HG03469 (cell line): ENCODE results near the gene NEDD4L.

Source experiments
- ATAC-seq: cut with Tn5 transposase; IDR thresholded peaks from one replicate; pipeline ENCODE4 v1.9.1; 2021; ENCODE audit warnings: mild to moderate bottlenecking, moderate library complexity, moderate number of reproducible peaks; ENCODE audit not compliant: unreplicated experiment

Gene NEDD4L

DNA sequence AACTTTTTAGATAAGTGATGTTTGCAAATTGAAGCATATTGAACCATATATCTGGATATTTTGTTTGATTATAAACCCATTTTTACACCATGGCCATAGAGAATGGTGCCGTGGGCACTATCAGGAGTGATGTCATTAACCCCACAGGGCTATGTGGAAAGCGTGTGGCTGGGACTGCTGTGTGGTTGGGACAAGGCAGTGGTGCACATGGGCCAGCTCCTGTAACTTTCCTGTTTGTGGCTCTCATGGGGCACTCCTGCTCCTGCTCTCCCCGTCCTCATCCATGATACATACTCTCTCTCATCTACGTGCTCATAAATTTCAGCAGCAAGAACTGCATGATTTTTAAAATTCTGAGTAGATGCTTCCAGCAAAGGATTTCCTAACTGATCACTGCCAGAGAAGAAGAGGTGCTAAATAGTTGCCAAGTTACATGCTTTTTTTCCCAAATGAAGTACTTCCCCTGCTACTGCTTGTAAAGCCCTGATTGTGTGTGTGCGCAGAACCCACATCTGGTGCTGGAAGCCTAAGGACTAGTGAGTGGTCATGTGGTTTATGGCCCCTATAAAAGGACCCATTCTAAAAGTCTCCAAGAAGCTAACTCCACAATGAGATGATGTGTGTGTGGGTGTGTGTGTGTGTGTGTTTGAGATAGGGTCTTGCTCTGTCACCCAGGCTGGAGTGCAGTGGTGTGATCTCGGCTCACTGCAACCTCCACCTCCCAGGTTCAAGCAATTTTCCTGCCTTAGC is 240.8 kb downstream of the NEDD4L start:
- no peak for ATAC-seq

DNA sequence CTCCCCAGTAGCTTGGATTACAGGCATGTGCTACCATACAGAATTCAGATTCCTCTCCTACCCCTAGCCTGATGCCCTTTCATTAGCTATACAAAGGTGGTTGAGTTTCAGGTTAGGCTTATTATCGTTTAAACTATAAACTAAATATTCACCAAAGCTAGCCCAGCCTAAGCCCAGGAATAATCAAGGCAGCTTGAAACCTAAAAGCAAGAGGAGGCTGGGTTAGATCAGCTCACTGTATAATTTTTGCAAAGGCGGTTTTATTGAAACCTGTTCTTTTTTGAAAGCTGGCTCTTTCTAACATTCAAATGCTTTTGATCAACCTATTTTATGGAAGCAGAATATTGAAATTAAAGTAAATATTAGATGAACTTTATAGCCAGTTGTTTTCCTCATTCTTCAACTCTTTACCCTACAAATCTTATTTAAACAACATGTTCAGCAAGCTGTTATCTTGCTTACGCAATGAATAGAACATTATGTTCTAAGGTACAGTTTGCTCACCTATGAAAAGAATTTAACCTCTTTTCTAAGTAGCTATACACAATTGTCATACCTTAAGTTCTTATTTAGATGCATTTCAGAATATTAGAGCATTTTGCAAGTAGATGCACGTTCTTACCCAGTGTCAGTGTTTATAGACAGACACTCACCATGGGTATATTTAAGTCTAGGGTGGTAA is 241.6 kb downstream of the NEDD4L start:
- ATAC-seq = no peak

DNA sequence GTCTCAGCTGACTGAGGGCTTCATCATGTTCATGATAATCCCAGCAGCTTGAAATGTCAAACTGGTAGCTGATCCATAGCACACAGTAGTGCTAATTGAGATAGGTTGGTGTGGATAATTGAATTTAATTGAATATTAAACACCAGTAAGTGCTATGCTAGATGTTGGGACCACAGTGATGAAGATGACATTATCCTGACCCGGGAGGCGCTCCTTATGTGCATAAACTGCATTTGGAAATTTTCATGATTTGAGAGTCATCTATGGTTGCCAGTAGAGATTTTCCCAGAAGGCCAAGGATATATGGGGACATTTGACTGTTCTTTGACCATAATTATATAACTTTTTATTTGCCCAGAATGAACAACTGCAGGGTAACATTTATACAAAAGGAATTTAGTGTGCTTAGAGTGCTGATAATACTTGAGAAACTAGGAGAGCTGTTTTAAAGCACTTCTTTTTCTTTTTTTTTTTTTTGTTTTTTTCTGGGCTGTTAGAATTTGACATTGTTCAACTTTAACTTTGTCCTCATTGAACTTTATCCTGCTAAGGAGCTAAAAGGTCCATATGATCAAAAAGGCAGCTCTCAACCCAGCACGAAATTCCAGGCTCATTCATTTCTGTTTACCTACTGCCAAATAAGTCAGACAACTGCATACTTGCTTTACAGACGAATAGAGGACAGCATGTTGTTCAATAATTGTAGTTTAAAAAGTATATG is 242.8 kb downstream of the NEDD4L start:
- no peak for ATAC-seq

DNA sequence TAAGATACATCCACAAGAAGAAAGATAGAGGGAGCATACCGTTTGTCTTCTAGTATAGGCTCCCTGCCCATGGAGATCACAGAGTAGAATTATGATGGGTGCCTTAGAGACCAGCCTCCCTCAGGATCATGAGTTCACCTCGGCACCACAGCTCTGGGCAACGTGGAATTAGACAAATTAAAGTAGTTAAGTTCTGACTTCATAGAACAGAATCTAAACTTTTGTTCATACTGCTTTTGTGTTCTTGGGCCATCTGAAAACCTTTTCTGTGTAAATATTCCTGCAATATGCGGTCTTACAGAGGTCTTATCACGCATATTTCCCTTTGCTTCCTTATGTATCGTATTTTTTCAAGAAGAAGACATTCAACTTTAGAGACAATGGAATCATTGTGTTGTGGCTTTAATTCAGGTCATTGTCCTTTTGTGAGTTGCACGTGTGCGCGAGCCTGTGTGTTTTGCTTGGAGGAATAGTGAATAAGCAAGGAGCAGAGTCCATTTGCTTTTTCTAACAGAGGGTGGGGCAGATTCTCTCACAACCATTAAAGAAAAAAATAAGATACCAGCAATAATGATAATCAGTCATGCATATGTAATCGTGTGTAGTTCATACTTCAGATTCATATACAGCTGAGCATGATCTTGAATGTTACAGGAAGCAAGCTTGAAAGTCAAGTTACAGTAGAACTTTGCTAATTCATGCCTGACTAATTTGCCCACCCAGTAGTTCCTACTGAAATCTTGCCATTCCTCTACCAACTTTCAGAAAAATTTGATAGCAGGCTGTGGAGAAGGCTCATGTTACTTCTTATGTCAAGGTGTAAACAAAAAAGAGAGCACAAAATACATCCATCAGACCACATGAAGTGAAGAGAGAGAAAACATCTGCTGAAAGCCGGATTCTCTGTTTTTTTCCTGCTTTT is 243.6 kb downstream of the NEDD4L start:
- ATAC-seq = no peak

DNA sequence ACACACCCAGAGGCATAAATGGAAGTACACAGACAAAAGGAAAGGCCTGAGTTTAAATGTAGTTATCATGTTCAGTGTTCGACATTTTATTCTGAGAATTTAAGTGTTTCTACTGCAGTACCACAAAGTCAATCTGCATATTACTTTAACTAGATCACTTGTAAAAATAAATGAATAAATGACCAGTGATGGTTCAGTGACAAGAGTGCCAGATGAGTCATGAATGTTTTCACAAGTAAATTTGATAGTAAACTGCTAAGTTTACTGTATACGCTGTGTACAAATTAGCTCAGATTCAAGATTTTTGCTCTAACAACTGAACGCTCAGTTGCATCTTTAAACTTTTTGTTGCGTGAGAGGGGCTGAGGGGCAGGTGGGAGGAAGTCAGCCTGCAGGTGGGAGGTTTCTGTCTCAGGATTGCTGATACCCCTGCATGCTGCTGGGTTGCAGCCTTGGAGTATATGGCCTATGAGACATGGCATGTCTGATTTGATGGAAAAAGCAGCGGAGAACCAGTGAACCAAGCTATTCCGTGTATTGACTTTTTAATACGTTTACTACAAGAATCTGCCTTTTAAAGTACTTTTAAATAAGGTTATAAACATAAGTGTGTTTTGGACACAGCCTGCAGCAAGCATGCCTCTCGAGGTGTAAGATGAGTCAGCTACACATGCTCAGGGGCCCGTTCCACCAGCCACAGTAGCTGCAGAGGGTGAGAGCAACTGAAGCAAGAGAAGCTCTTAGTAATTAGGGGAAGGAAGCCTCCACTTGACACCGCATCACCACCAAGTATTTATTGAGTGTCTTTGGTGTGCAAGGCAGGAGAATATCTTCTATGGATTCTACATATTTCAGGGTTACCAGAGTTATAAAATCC is 245.1 kb downstream of the NEDD4L start:
- peak; percentile 75 for ATAC-seq

DNA sequence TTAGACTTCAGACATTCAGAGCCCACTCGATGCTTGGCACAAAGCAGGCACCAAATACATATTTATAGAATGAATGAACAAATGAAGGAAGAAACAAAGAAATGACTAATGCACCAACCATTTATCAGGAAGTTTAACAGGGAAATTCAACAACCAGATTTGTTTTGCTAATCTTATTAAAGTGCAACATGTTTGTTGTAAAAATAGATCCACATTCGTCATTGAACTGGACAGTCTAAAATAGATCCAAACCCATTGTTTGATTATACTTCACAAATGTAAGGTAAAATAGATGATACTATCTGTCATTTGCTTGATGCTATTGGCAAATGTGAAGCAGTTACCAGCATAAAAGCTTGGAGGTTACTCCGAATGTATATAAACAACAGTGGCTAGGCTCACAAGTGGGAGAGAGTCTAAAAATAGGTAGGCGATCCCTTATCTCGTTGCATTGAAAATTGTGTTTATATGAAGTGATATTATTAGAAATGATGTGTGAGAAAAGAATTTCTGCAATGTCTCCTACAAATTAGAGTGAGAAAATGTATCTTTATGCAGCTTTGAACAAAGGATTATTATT is 246.2 kb downstream of the NEDD4L start:
- ATAC-seq = no peak

DNA sequence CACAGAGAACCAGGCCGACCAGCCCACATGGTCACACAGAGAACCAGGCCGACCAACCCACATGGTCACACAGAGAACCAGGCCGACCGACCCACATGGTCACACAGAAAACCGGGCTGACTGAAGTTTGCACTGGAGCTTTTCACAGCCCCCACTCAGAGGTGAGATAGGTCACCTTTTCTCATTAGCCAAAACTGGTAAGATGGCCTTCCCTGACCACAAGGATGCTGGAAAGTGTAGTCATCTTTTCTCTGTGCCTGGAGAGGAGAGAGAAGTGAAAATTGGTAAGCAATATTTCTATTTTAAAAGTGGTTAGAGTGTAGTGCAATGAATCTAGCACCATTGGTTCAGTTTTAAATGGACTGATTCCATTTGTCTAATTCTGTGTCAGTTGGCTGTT is 247.1 kb downstream of the NEDD4L start:
- ATAC-seq = no peak

DNA sequence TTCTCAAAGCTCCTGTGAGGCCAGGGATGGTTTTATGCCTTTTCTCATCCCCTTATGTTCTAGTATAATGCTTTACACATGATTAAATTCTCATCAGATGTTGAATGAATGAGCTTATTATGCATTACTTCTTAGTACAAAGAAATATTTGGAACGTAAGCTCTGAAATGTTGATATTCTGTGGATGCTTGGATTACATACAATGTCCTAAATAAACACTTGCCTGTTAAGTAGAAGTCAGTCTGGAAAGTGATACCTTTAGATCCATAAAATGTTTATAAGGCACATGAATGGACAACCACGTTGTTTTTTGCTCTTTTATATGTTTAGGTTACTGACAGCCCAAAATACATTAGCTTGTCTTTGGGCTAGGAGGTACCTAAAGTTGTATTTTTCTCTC is 248.6 kb downstream of the NEDD4L start:
- ATAC-seq = no peak

DNA sequence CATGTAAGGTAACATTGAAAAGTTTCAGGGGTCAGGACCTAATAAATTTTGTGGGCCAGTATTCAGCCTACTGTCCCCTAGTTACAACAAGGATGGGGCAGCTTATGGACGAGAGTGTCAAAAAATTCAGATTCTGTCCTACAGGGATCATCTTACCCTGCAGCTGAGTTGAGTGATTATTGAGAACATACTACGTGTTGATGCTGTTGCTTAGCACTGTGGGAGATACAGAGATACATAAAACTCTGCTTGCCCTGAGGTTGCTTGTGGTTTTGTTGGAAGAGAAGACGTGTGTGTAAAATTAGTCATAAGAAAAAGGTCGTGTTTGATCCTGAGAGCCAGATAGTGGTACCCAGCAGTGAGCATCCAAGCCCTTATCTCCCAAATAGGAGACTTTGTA is 253.2 kb downstream of the NEDD4L start:
- no peak for ATAC-seq

DNA sequence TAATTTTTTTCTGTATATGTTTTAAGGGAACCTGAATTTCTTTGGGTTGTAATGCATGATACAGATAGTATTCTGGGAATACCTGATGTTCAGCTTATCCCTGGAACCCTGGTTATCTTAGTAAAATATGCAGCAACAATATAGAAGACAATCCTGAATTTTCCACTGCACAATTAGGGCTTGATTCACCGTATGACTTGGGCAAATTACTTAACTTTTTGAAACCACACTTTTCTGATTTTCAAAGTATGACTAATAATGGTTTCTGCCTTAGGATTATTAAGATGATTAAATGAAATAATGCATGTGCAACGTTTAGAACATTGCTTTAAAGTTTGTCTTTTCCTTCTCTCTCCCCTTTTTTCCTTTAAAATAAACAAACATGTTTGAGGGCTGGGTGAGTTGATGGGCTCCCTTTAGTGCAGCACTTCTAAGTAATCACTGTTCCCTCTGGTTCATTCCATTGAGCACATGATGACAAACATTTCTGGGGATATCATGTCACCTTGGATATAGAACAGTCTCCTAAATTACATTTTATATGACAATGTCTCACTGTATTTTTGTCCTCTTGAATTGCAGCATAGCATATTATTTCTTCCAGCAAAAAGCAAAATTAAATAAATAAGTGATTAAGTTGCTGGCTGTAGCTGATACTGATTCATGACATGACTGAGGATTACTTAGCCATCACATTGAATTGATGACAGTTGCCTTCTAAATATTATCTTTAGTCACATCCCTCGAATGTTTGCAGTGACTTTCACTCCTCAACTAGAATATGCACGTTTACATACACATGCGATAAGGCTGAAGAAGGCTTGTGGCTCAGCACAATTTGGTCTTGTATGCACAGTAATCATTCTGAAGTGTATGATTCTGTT is 254.5 kb downstream of the NEDD4L start:
- ATAC-seq = no peak

DNA sequence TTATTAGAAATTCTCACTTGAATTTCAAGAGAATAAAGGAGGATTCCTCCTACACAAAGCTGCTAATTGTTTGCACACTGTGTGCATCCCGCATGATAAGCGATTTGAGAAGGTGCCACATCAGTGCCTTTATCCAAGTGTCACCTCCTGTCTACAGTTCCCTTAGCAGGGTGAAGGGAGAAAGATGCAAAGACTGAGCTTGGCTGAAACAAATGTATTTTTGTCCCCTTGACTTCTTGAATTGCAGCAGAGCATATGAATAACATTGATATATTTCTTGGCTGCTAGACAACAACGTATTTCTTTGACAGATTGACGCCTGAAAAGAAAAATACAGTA is 255.1 kb downstream of the NEDD4L start:
- ATAC-seq = no peak

DNA sequence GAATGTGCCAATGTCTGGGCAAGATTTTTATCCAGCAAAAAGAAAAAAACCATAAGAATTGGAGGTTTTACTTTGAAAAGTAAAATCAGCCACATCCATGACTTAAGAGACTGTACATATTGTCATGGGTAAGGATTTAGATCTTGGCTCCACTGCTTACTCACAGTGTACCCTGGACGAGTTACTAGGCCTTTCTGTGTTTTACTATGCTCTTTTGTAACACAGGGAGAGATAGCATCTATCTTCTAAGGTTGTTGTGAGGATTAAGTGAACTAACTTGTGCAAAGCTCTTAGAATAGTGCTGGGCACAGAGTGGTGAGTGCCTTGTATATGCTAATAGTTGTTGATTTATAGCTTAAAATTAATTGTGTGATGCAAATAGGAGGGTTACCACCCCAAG is 255.9 kb downstream of the NEDD4L start:
- no peak for ATAC-seq

DNA sequence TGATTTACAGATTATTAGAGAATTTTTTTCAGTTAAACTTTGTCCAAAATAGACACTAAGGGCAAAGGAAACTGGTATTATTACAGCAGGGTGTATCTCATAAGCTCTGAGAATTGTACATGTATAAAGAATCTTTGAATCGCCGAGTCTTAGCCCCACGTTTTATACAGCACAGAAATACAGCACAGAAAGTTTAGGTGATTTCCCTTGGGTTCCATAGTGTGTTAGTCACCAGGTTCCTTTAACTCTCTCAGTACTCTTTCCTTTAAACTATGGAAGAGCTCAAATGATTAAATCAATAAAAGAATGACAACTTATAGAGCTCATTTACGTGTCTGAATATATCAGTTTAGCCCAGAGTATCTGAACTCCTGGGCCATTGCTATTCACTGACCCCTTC is 256.8 kb downstream of the NEDD4L start:
- ATAC-seq = no peak

DNA sequence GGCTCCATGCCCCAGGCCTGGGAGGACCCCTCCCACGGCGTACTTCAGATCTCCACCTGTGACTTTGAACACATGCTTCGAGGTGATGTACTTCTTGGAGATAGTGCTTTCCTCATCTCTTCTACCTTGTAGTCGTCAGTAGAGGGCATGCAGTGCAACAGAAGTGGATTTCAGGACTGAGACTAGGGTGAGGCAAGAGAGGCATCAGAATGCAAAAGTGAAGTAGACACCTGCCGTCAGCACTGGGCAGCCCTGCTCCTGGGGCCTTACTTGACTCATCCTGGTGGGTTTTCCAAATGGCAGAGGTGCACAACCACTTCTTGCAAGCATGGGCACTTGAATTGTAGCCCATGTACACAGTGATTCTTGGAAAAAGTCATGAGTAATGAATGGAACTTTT is 258.8 kb downstream of the NEDD4L start:
- no peak for ATAC-seq

DNA sequence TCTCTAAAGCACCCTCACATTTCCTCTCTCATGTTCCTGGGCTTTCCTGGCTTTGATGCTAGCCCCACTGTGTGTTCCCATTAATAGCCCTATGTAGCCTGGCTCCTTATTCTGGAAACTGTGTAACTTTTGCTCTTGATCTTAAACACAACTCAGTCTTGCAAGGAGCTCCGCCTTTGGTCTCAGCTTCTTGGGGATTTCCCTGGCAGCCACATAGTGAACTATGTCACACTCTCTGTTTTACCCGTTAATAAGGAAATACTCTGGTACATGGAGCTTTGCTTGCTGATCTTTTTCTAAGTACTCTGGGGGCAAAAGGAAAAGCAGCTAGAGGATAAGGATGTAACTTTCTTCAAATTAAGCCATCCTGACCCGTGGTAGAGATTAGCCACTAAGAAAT is 259.3 kb downstream of the NEDD4L start:
- peak; percentile 86 for ATAC-seq

DNA sequence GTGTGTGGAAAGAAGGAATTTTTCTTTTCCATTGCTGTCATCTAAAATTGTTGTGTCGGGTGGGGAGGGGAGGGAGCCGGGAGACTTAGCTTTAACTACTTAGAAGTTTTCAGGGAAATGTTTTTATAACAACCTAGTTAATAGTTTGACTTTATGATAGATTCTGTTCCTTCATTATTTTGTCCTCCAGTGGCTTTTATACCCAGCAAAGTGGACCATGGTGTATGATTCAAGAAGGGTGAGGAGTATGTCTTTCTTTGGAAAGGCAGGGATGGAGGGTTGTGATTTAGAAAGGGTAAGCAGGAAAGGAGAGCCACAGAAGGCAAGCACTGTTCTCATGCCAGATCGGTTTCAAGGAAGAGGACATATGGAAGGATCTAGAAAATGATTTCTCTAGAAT is 261.8 kb downstream of the NEDD4L start:
- no peak for ATAC-seq

DNA sequence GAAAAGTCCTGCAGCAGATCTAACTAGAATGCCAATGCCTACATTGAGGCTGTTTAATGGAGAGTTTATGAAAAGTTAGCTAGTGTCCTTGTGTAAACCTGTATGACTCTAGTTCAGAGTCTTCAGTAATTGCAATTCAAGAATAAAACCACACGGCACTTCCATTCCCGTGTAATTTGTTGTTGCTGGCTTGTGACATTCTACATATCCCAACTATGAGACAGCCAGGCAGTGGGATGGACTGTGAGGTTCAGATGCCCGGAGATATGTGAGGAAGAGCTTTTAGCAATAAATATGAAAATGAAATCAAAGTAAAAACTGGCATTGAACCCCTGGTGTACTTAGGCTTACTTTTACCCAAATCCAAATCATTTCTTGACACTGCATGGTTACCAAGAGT is 263.4 kb downstream of the NEDD4L start:
- no peak for ATAC-seq

DNA sequence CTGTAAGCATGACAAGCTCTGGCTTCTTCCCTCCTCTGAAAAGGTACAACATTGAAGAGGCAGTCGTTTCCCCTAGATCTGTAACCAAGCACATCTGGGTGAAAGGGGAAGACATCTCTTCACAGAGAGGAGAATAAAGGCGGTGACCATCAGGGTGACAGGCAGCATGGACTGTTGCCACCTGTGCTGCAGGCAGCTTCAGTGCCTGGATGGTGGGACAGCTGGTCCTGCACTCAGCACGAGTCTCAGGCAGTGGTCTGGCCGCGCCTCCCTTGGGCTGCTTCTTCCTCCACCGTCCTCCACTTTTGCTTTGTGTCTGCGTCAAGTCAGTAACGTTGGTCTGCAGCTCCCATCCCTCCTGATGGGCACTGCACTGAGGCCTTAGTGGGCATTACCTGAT is 264.4 kb downstream of the NEDD4L start:
- ATAC-seq = no peak

DNA sequence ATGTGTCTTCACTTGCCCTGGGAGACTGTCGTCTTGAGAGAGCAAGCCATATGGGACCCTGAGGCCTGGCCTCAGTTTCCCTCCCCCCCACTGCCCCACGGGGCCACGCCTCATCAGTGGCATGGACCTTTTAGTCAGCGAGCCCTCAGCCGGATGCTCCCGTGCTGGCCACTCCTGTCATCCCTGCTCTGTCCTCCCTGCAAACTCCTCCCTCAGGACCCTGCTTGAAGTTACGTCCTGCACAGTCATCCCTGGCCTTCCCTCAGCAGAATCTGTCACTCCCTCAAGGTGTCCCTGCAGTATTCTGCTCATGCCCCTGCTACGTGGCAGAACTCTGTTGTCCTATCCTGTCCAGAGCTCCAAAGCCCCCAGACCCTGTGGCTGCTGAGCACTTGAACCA is 265.1 kb downstream of the NEDD4L start:
- ATAC-seq = no peak
